GM23338 (cell line): ENCODE data around the gene NINL. TPM values are rescaled to one million over a fixed set of nuclear protein-coding genes. Genes with fewer than 3 reads are reported as not detected.
A peak's percentile ranks its signal among the peaks of the same experiment; 100 is the strongest.

Experiments used
- ATAC-seq: fragments of 200-7000 bp; cut with Tn5 transposase; 3 replicates; pipeline ENCODE4 v1.9.1; 2020
- DNase-seq: peaks from one replicate; pipeline ENCODE4 v3.0.0-alpha.2; 2015; ENCODE audit warnings: low spot score
- H2AFZ ChIP-seq: fragments of 200-600 bp; sonication (generic); 2 replicates; pipeline ENCODE4 v1.8.0; 2016; ENCODE audit warnings: antibody characterized with exemption, mild to moderate bottlenecking, moderate library complexity
- H3F3A ChIP-seq: fragments of 200-600 bp; sonication (generic); replicated peaks from 2 replicates; pipeline ENCODE4 v1.8.0; 2017; ENCODE audit warnings: antibody characterized with exemption, mixed run types, low read depth
- H3K27ac ChIP-seq: fragments of 200-600 bp; sonication (generic); 2 replicates; pipeline ENCODE4 v1.6.1; 2016; ENCODE audit warnings: low read depth
- H3K27me3 ChIP-seq: fragments of 200-600 bp; sonication (generic); 2 replicates; pipeline ENCODE4 v1.8.0; 2016; ENCODE audit warnings: mild to moderate bottlenecking, mixed run types, moderate library complexity; ENCODE audit not compliant: insufficient read depth
- H3K36me3 ChIP-seq: fragments of 200-600 bp; sonication (generic); 2 replicates; pipeline ENCODE4 v1.8.0; 2016; ENCODE audit warnings: mild to moderate bottlenecking; ENCODE audit not compliant: insufficient read depth
- H3K4me1 ChIP-seq: fragments of 200-600 bp; sonication (generic); 2 replicates; pipeline ENCODE4 v1.8.0; 2016; ENCODE audit warnings: mild to moderate bottlenecking, moderate library complexity; ENCODE audit not compliant: insufficient read depth
- H3K4me2 ChIP-seq: fragments of 200-600 bp; sonication (generic); 2 replicates; pipeline ENCODE4 v1.7.1; 2017; ENCODE audit warnings: mixed run types
- H3K4me3 ChIP-seq: fragments of 200-600 bp; sonication (generic); 2 replicates; pipeline ENCODE4 v1.6.1; 2016; ENCODE audit warnings: mixed run types
- H3K79me2 ChIP-seq: fragments of 200-600 bp; sonication (generic); replicated peaks from 2 replicates; pipeline ENCODE4 v1.8.0; 2017; ENCODE audit warnings: mild to moderate bottlenecking; ENCODE audit not compliant: insufficient read depth
- H3K9me2 ChIP-seq: fragments of 200-600 bp; sonication (generic); 2 replicates; pipeline ENCODE4 v1.8.0; 2017; ENCODE audit not compliant: insufficient read depth
- H4K20me1 ChIP-seq: fragments of 200-600 bp; sonication (generic); replicated peaks from 2 replicates; pipeline ENCODE4 v1.8.0; 2017; ENCODE audit warnings: mild to moderate bottlenecking; ENCODE audit not compliant: insufficient read depth
- H3K27ac Mint-ChIP-seq: 2 replicates; pipeline ENCODE4 v1.8.0; 2020; ENCODE audit warnings: inconsistent platforms, mild to moderate bottlenecking, moderate library complexity, mixed read lengths
- H3K27me3 Mint-ChIP-seq: 3 replicates; pipeline ENCODE4 v1.8.0; 2022; ENCODE audit warnings: low read depth, mild to moderate bottlenecking, moderate library complexity, mixed read lengths, inconsistent platforms; ENCODE audit not compliant: insufficient read depth, poor library complexity
- H3K36me3 Mint-ChIP-seq: 3 replicates; pipeline ENCODE4 v1.8.0; 2021; ENCODE audit warnings: low read depth, mild to moderate bottlenecking, inconsistent platforms, moderate library complexity, mixed read lengths
- H3K4me1 Mint-ChIP-seq: 3 replicates; pipeline ENCODE4 v1.8.0; 2020; ENCODE audit warnings: mild to moderate bottlenecking, inconsistent platforms, mixed read lengths
- H3K4me3 Mint-ChIP-seq: 3 replicates; pipeline ENCODE4 v1.8.0; 2021; ENCODE audit warnings: moderate library complexity, mild to moderate bottlenecking, inconsistent platforms, mixed read lengths
- H3K9me3 Mint-ChIP-seq: 3 replicates; pipeline ENCODE4 v1.8.0; 2020; ENCODE audit warnings: moderate library complexity, mild to moderate bottlenecking, inconsistent platforms, mixed read lengths
- CREB1 ChIP-seq: fragments of 250-450 bp; sonication (Bioruptor Pico); IDR thresholded peaks from 2 replicates; pipeline ENCODE4 v1.5.0; 2020; ENCODE audit warnings: low read depth, mild to moderate bottlenecking, moderate library complexity
- EZH2 ChIP-seq: fragments of 200-600 bp; sonication (generic); IDR thresholded peaks from one replicate; pipeline ENCODE4 v1.8.0; 2017; ENCODE audit warnings: antibody characterized with exemption, mild to moderate bottlenecking, low read depth; ENCODE audit not compliant: unreplicated experiment
- EZH2phosphoT487 ChIP-seq: fragments of 200-600 bp; sonication (generic); IDR thresholded peaks from one replicate; pipeline ENCODE4 v1.8.1; 2018; ENCODE audit warnings: antibody characterized with exemption; ENCODE audit not compliant: unreplicated experiment
- NANOG ChIP-seq: IDR thresholded peaks from 2 replicates; pipeline ENCODE4 v1.6.1; 2016; ENCODE audit warnings: antibody characterized with exemption, borderline replicate concordance
- POLR2AphosphoS5 ChIP-seq: IDR thresholded peaks from 2 replicates; pipeline ENCODE4 v1.6.1; 2016; ENCODE audit warnings: antibody characterized with exemption, low read depth
- ZNF331 ChIP-seq: fragments of 250-450 bp; sonication (Bioruptor Pico); IDR thresholded peaks from 2 replicates; pipeline ENCODE4 v1.5.0; 2020; ENCODE audit warnings: low read depth, mild to moderate bottlenecking, moderate library complexity
- ZNF462 ChIP-seq: fragments of 250-450 bp; sonication (Bioruptor Pico); IDR thresholded peaks from 2 replicates; pipeline ENCODE4 v1.5.0; 2020; ENCODE audit warnings: mild to moderate bottlenecking, moderate library complexity
- polyA plus RNA-seq: library from polyadenylated mRNA; unstranded; fragments of >200 nt; fragmentation: Nextera tagmentation; extraction: Ambion mirVana; gene quantifications from 2 replicates; pipeline ENCODE4 v1.2.1, GENCODE V29; 2016
- total RNA-seq: library from RNA; depleted of rRNA; stranded (reverse); fragments of >200 nt; shearing (Covaris generic); gene quantifications from 2 replicates; pipeline ENCODE4 v1.2.3, GENCODE V29; 2014
- TF ChIP-seq, protein P1 (sequence below), 2 experiments: fragments of 200-600 bp in 1 of 2; sonication (generic) in 1 of 2; conservative IDR thresholded peaks; 2 replicates each; pipeline versions ENCODE4 v1.5.1 to v1.6.1; 2016 to 2017; ENCODE audit warnings: antibody characterized with exemption in 2 of 2, low read depth in 2 of 2, mild to moderate bottlenecking in 2 of 2, moderate library complexity in 1 of 2

The NINL gene
- total and polyA plus RNA-seq, 2 experiments from 2014 or later: 18.0 to 31.2 TPM

DNA sequence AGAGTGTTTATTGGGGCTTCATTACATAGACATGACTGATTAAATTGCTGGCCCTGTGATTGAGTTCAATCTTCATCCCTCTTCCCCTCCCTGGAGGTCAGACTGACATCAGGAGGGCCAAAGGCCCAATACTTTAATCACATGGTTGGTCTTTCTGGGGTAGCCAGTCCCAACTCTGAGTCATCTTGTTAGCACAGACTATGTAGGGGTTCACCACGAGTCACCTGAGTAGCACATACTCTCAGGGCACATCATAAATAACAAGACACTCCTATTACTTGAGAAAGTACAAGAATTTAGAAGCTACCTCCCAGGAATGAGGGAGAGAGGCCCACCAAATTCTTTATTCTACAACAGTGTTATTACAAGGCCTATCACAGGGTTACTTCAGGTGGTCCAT lies 166.6 kb downstream of the NINL start (continued):
- TF ChIP-seq ZNF462 (CRISPR knock-in tag): no peak

DNA sequence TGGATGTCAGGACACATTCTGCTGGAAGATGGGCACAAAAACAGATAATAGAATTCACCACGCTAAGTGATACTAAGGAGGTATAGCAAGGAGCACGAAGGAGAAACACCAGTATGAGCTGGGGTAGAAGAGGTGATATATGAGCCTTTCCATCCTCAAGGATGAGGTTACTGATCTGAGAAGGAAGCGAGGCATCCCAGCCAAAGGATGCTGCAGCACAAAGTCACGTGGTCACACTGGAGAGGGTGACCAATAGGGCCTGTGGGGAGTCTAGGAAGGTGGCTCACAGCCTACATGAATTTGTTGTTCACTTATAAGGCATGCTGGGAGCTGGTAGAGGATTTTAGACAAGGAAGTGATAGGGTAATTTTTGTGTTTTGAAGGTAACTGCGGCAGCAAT lies 176.4 kb downstream of the NINL start:
- peaks cover 11% of the 10 kb centered on the region; the same call in 2 of the 3 replicates for H3K9me3 Mint-ChIP-seq
- peaks cover 16% of the 10 kb centered on the region; the same call in 1 of the 2 replicates for H3K36me3 ChIP-seq
- peaks cover 8% of the 10 kb centered on the region for H3F3A ChIP-seq
- peaks cover 11% of the 10 kb centered on the region for H3K4me1 ChIP-seq
- peaks cover 19% of the 10 kb centered on the region for H3K27me3 Mint-ChIP-seq
- H3K36me3 Mint-ChIP-seq: peaks cover 32% of the 10 kb centered on the region
- peaks cover 62% of the 10 kb centered on the region for H3K79me2 ChIP-seq
- no peak overlapping the region for H2AFZ ChIP-seq
- peak overlapping the region; percentile 9 for H3K27ac Mint-ChIP-seq
- H3K4me3 ChIP-seq: peak overlapping the region; percentile 95
- H3K27ac ChIP-seq: peak overlapping the region; percentile 85
- peak overlapping the region; percentile 95 for H3K4me3 Mint-ChIP-seq
- peak overlapping the region; percentile 97 for H3K4me2 ChIP-seq
- DNase-seq: no peak
- H3K9me2 ChIP-seq: peaks cover 7% of the 10 kb centered on the region; the same call in 1 of the 2 replicates
- peaks cover 15% of the 10 kb centered on the region for H3K4me1 Mint-ChIP-seq
- H4K20me1 ChIP-seq: peaks cover 32% of the 10 kb centered on the region
- no peaks in the 10 kb centered on the region for H3K27me3 ChIP-seq
- no peak for ATAC-seq
- no peak for TF ChIP-seq EZH2
- no peak for TF ChIP-seq NANOG
- no peak for TF ChIP-seq CREB1 (CRISPR knock-in tag)
- no peak for TF ChIP-seq EZH2phosphoT487
- no peak for TF ChIP-seq ZNF462 (CRISPR knock-in tag)
- TF ChIP-seq ZNF331 (CRISPR knock-in tag): no peak
- TF ChIP-seq POLR2AphosphoS5: no peak
- TF ChIP-seq, protein P1, sequence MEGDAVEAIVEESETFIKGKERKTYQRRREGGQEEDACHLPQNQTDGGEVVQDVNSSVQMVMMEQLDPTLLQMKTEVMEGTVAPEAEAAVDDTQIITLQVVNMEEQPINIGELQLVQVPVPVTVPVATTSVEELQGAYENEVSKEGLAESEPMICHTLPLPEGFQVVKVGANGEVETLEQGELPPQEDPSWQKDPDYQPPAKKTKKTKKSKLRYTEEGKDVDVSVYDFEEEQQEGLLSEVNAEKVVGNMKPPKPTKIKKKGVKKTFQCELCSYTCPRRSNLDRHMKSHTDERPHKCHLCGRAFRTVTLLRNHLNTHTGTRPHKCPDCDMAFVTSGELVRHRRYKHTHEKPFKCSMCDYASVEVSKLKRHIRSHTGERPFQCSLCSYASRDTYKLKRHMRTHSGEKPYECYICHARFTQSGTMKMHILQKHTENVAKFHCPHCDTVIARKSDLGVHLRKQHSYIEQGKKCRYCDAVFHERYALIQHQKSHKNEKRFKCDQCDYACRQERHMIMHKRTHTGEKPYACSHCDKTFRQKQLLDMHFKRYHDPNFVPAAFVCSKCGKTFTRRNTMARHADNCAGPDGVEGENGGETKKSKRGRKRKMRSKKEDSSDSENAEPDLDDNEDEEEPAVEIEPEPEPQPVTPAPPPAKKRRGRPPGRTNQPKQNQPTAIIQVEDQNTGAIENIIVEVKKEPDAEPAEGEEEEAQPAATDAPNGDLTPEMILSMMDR (conservative IDR thresholded peaks at IDR 0.05; ENCODE audit: low read depth in 2 of 2): no peak
